Breast epithelium (tissue), 3 donors: Measurements from ENCODE around the gene BICD1.

Source experiments
- CTCF ChIP-seq, 3 donors: fragments of 450-650 bp; IDR thresholded peaks; one replicate each; pipeline ENCODE4 v1.5.1; 2016 to 2017; ENCODE audit warnings: antibody characterized with exemption in 3 of 3, mild to moderate bottlenecking in 3 of 3, moderate library complexity in 3 of 3
- POLR2A ChIP-seq: fragments of 450-650 bp; IDR thresholded peaks from one replicate; pipeline ENCODE4 v1.6.1; 2016; ENCODE audit warnings: antibody characterized with exemption, mild to moderate bottlenecking, moderate library complexity
- POLR2AphosphoS5 ChIP-seq, 3 donors: sonication (generic); formaldehyde crosslinking; IDR thresholded peaks; one replicate each; pipeline ENCODE4 v1.6.1; 2017; ENCODE audit warnings: antibody characterized with exemption in 3 of 3

- no peak for TF ChIP-seq CTCF (IDR thresholded peaks at IDR 0.05)
- no peak for TF ChIP-seq POLR2A
- TF ChIP-seq POLR2AphosphoS5 (IDR thresholded peaks at IDR 0.05), result no peak
Observed at GRCh38 chr12:32264961-32265360, 158.3 kb downstream of the BICD1 start.
